ENCODE measurements around the gene DOK3.

DNA sequence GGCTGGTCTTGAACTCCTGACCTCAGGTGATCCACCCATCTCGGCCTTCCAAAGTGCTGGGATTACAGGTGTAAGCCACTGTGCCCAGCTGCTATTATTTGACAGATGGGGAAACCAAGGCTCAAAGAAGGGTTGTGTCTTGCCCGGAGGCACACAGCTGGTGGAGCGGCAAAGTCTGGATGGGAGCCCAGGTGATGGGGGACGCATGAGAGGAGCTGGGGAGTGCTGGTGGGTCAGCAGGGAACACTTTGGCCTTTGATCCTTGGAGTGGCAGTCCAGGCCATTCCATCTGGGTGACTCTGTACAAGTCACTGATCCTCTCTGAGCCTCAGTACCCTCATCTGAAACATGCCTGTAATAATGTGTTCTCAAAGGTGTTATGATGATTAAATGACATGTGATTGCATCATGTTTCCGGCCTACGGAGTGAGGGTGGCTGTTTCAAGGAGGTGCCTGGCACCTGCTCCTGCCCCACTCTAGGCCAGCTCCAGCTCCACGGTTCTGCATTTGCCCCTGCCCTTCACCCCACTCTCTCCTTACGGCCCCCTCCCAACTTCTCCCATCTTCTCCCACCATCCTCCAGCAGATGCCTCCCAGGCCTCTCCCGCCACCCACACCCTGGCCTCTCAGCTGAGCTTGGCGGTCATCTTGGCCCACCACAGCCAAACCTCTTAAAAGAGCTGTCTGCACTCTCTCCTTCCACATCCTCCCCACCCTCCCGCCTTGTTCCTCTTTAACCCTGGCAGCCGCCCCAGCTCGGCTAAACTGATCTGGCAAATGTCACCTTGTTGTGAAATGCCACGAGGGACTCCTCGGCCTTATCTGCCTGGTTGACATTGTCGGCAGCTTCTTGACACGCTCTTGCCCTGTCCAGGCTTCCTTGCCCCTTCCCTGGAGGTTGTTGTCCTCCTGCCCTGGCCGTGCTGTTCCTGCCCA is 30.6 kb downstream of the DOK3 start:
- TF ChIP-seq, protein P1, sequence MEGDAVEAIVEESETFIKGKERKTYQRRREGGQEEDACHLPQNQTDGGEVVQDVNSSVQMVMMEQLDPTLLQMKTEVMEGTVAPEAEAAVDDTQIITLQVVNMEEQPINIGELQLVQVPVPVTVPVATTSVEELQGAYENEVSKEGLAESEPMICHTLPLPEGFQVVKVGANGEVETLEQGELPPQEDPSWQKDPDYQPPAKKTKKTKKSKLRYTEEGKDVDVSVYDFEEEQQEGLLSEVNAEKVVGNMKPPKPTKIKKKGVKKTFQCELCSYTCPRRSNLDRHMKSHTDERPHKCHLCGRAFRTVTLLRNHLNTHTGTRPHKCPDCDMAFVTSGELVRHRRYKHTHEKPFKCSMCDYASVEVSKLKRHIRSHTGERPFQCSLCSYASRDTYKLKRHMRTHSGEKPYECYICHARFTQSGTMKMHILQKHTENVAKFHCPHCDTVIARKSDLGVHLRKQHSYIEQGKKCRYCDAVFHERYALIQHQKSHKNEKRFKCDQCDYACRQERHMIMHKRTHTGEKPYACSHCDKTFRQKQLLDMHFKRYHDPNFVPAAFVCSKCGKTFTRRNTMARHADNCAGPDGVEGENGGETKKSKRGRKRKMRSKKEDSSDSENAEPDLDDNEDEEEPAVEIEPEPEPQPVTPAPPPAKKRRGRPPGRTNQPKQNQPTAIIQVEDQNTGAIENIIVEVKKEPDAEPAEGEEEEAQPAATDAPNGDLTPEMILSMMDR (IDR thresholded peaks at IDR 0.05), result no peak
- no peak for TF ChIP-seq EP300 (IDR thresholded peaks at IDR 0.05; ENCODE audit: low read depth)
- TF ChIP-seq POLR2A (IDR thresholded peaks at IDR 0.05), result no peak
- TF ChIP-seq POLR2AphosphoS5 (IDR thresholded peaks at IDR 0.05), result peak; percentile 49 to 83 (median 80)

Data from transverse colon (tissue), 4 donors.